HG02623 (cell line): ENCODE data around the gene ANO7.

Experiments used
- ATAC-seq: cut with Tn5 transposase; IDR thresholded peaks from one replicate; pipeline ENCODE4 v1.9.1; 2021; ENCODE audit warnings: moderate library complexity; ENCODE audit not compliant: unreplicated experiment

ANO7 gene

GRCh38 chr2:241226723-241227572 lies 38.5 kb downstream of the ANO7 start:
- no peak for ATAC-seq

GRCh38 chr2:241227594-241227993 lies 39.1 kb downstream of the ANO7 start:
- ATAC-seq: no peak

- no peak for ATAC-seq
Measured at GRCh38 chr2:241228081-241228859, 39.8 kb downstream of the ANO7 start.

- no peak for ATAC-seq
Measured at GRCh38 chr2:241228860-241229516, 40.5 kb downstream of the ANO7 start.

GRCh38 chr2:241229563-241230401 lies 41.3 kb downstream of the ANO7 start:
- ATAC-seq: no peak

GRCh38 chr2:241230435-241230834 lies 42.0 kb downstream of the ANO7 start:
- ATAC-seq: no peak

GRCh38 chr2:241232736-241233575 lies 44.5 kb downstream of the ANO7 start:
- no peak for ATAC-seq

GRCh38 chr2:241234066-241234790 lies 45.8 kb downstream of the ANO7 start:
- no peak for ATAC-seq

- ATAC-seq: no peak
Measured at GRCh38 chr2:241234962-241235740, 46.7 kb downstream of the ANO7 start.

- no peak for ATAC-seq
Measured at GRCh38 chr2:241235859-241236593, 47.5 kb downstream of the ANO7 start.

- no peak for ATAC-seq
Measured at GRCh38 chr2:241237047-241237446, 48.6 kb downstream of the ANO7 start.

- ATAC-seq: no peak
Measured at GRCh38 chr2:241237949-241238371, 49.5 kb downstream of the ANO7 start.

GRCh38 chr2:241238693-241239198 lies 50.3 kb downstream of the ANO7 start:
- no peak for ATAC-seq

- ATAC-seq: no peak
Measured at GRCh38 chr2:241239552-241240202, 51.2 kb downstream of the ANO7 start.

GRCh38 chr2:241240320-241241004 lies 52.0 kb downstream of the ANO7 start:
- no peak for ATAC-seq

- ATAC-seq: no peak
Measured at GRCh38 chr2:241241669-241242068, 53.2 kb downstream of the ANO7 start.
